Activated CD4-positive, alpha-beta T cell treated with anti-CD3 and anti-CD28 coated beads for 36 hours (primary cell): ENCODE data around the gene MIEN1. TPM values are rescaled to one million over a fixed set of nuclear protein-coding genes. Genes with fewer than 3 reads are reported as not detected.
"Not testable (repeated sequence)": the region's sequence is repeated elsewhere in the genome, so short reads cannot be mapped to it uniquely, and the experiment has no call there.

Experiments
- ATAC-seq: fragments of 200-7000 bp; cut with Tn5 transposase; one replicate; pipeline ENCODE4 v1.10.0; 2021; ENCODE audit warnings: mild to moderate bottlenecking, moderate library complexity
- CTCF ChIA-PET: fragments of 350-600 bp; sonication (Branson Sonifier 250); formaldehyde crosslinking; loops from one replicate; lab custom pipeline; 2021; ENCODE audit warnings: antibody characterized with exemption; lab: Charles Lee
- POLR2A ChIA-PET: fragments of 350-600 bp; sonication (Branson Sonifier 250); formaldehyde crosslinking; loops from one replicate; lab custom pipeline; 2021; ENCODE audit warnings: antibody characterized with exemption, inconsistent platforms; lab: Charles Lee
- DNase-seq: peaks from one replicate; pipeline ENCODE4 v3.0.0-alpha.2; 2020
- H3K27ac Mint-ChIP-seq: one replicate; pipeline ENCODE4 v1.8.0; 2021; ENCODE audit warnings: mixed read lengths
- H3K27me3 Mint-ChIP-seq: one replicate; pipeline ENCODE4 v1.8.0; 2021; ENCODE audit warnings: mixed read lengths
- H3K36me3 Mint-ChIP-seq: one replicate; pipeline ENCODE4 v1.8.0; 2021; ENCODE audit warnings: low read depth, mixed read lengths
- H3K4me1 Mint-ChIP-seq: one replicate; pipeline ENCODE4 v1.8.0; 2021; ENCODE audit warnings: mixed read lengths
- H3K4me3 Mint-ChIP-seq: one replicate; pipeline ENCODE4 v1.8.0; 2021; ENCODE audit warnings: mild to moderate bottlenecking, moderate library complexity, mixed read lengths
- H3K9me3 Mint-ChIP-seq: one replicate; pipeline ENCODE4 v1.8.0; 2021; ENCODE audit warnings: low read depth, mixed read lengths
- intact Hi-C, 2 experiments: fragments of 100-400 bp; cut with DNase I in 1 of 2; cut with micrococcal nuclease in 1 of 2; formaldehyde crosslinking; loops; one replicate each; pipeline versions ENCODE4 v1.14.2 to v1.15.1; 2022 to 2024; cut with DNase I, micrococcal nuclease
- total RNA-seq, 2 experiments: library from RNA; stranded (reverse); gene quantifications; one replicate each; pipeline ENCODE4 v1.2.3, GENCODE V29; 2021

The MIEN1 gene
- total RNA-seq, 2 experiments from 2014 or later: 32.5 to 39.4 TPM

DNA sequence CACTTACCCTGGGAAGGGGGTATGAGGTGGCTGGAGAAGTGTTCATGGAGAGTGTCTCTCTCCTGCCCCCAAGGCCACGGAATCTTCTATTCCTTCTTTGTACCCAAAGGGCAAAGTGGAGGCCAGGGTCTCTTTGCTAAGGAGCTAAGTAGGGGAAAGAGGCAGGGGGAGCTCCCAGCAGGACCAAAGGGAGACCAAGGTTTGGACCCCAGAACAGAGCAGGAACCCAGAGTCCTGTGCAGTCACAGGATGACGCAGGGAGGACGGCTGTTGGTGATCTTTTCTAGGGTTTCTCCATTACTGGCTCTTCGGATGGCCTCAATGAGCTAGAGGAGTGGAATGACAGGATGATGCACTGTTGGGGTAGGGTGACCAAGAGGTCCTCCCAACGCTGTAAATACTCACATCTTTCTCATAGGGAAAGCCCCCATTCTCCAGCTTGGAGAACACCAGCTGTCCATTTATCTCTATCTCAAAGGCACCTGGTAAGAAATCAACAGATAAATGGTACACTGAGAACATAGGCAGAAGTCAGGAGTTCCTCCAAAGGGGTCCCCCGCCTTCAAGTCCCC, 966 bp downstream of the MIEN1 start:
- H3K27ac Mint-ChIP-seq: peak overlapping the region; percentile 88
- H3K36me3 Mint-ChIP-seq: peaks cover 17% of the 10 kb centered on the region
- no peak for DNase-seq
- CTCF ChIA-PET: interaction anchor here (0.6 to 5.1 kb wide), 17 partner anchors 20 to 298 kb away, joined by 3 to 24 read pairs (median 3); partner anchors contain the start of genes PGAP3 and PNMT
- intact Hi-C loops: no loop called here
- ATAC-seq: no peak
- H3K9me3 Mint-ChIP-seq: no peaks in the 10 kb centered on the region
- peaks cover 15% of the 10 kb centered on the region for H3K4me1 Mint-ChIP-seq
- H3K4me3 Mint-ChIP-seq: peak overlapping the region; percentile 90
- POLR2A ChIA-PET: interaction anchor here (0.5 to 1.4 kb wide), 5 partner anchors 41 to 148 kb away, joined by 3 to 4 read pairs (median 3); no protein-coding TSS in a partner anchor
- H3K27me3 Mint-ChIP-seq: no peaks in the 10 kb centered on the region

DNA sequence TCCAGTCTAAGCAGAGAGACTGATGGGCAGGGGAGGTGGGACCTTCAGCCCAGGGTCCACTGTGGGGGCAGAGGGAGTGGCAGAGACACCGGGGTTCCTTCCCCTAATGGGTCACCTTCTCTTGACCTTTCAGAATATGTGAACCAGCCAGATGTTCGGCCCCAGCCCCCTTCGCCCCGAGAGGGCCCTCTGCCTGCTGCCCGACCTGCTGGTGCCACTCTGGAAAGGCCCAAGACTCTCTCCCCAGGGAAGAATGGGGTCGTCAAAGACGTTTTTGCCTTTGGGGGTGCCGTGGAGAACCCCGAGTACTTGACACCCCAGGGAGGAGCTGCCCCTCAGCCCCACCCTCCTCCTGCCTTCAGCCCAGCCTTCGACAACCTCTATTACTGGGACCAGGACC, 2.8 kb downstream of the MIEN1 start:
- DNase-seq: no peak
- Mint-ChIP-seq H3K4me1 (peaks cover 15% of the 10 kb centered on the region), H3K9me3 (no peaks in the 10 kb centered on the region), H3K27ac (no peak overlapping the region), H3K36me3 (peaks cover 17% of the 10 kb centered on the region), H3K27me3 (no peaks in the 10 kb centered on the region), H3K4me3 (no peak overlapping the region)
- ChIA-PET CTCF (interaction anchor here (5.1 kb wide), 1 partner anchor 105 kb away, joined by 24 read pairs; no protein-coding TSS in a partner anchor), POLR2A (no interaction called here)
- ATAC-seq: no peak
- intact Hi-C loops: no loop called here

DNA sequence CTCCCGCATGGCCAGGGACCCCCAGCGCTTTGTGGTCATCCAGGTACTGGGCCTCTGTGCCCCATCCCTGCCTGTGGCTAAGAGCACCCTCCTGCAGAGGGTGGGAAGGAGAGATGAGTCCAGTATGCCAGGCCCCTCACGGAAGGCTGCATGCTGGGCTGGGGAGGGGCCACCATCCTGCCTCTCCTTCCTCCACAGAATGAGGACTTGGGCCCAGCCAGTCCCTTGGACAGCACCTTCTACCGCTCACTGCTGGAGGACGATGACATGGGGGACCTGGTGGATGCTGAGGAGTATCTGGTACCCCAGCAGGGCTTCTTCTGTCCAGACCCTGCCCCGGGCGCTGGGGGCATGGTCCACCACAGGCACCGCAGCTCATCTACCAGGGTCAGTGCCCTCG, 3.7 kb downstream of the MIEN1 start:
- peaks cover 15% of the 10 kb centered on the region for H3K4me1 Mint-ChIP-seq
- no peak overlapping the region for H3K27ac Mint-ChIP-seq
- H3K9me3 Mint-ChIP-seq: no peaks in the 10 kb centered on the region
- CTCF ChIA-PET: interaction anchor here (0.6 kb wide), 1 partner anchor 14 kb away, joined by 3 read pairs; no protein-coding TSS in a partner anchor
- H3K36me3 Mint-ChIP-seq: peaks cover 17% of the 10 kb centered on the region
- ATAC-seq (no peak), DNase-seq (no peak)
- intact Hi-C loops: no loop called here
- H3K4me3 Mint-ChIP-seq: no peak overlapping the region
- H3K27me3 Mint-ChIP-seq: no peaks in the 10 kb centered on the region
- POLR2A ChIA-PET: interaction anchor here (0.6 kb wide), 1 partner anchor 18 kb away, joined by 3 read pairs; no protein-coding TSS in a partner anchor

DNA sequence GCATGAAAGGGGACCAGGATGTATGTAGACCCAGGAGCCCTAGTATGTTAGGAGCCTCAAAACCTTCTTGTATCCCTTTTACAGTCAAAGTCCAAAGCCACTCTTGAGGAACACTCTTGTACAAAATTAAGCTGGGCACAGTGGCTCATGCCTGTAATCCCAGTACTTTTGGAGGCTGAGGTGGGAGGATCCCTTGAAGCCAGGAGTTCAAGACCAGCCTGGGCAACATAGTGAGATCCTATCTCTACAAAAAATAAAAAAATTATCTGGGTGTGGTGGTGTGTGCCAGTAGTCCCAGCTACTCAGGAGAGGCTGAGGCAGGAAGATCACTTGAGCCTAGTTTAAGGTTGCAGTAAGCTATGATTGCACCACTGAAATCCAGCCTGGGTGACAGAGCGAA, 4.4 kb downstream of the MIEN1 start:
- Mint-ChIP-seq H3K4me1 (peaks cover 15% of the 10 kb centered on the region), H3K36me3 (peaks cover 17% of the 10 kb centered on the region)
- H3K4me3 Mint-ChIP-seq, H3K27me3 Mint-ChIP-seq, intact Hi-C loops, H3K9me3 Mint-ChIP-seq, H3K27ac Mint-ChIP-seq, DNase-seq, ATAC-seq: not testable (repeated sequence)
- POLR2A ChIA-PET: interaction anchor here (0.7 kb wide), 1 partner anchor 23 kb away, joined by 4 read pairs; no protein-coding TSS in a partner anchor
- CTCF ChIA-PET: interaction anchor here (0.6 to 1.0 kb wide), 2 partner anchors 14 to 80 kb away, joined by 3 read pairs; no protein-coding TSS in a partner anchor

DNA sequence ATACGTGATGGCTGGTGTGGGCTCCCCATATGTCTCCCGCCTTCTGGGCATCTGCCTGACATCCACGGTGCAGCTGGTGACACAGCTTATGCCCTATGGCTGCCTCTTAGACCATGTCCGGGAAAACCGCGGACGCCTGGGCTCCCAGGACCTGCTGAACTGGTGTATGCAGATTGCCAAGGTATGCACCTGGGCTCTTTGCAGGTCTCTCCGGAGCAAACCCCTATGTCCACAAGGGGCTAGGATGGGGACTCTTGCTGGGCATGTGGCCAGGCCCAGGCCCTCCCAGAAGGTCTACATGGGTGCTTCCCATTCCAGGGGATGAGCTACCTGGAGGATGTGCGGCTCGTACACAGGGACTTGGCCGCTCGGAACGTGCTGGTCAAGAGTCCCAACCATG, 5.6 kb downstream of the MIEN1 start:
- DNase-seq (no peak), ATAC-seq (no peak)
- Mint-ChIP-seq H3K4me1 (peaks cover 12% of the 10 kb centered on the region), H3K9me3 (no peaks in the 10 kb centered on the region), H3K27ac (no peak overlapping the region), H3K4me3 (no peak overlapping the region), H3K36me3 (peaks cover 14% of the 10 kb centered on the region), H3K27me3 (no peaks in the 10 kb centered on the region)
- intact Hi-C loops: no loop called here
- CTCF ChIA-PET: no interaction called here
- POLR2A ChIA-PET: interaction anchor here (0.5 kb wide), 1 partner anchor 142 kb away, joined by 3 read pairs; no protein-coding TSS in a partner anchor

DNA sequence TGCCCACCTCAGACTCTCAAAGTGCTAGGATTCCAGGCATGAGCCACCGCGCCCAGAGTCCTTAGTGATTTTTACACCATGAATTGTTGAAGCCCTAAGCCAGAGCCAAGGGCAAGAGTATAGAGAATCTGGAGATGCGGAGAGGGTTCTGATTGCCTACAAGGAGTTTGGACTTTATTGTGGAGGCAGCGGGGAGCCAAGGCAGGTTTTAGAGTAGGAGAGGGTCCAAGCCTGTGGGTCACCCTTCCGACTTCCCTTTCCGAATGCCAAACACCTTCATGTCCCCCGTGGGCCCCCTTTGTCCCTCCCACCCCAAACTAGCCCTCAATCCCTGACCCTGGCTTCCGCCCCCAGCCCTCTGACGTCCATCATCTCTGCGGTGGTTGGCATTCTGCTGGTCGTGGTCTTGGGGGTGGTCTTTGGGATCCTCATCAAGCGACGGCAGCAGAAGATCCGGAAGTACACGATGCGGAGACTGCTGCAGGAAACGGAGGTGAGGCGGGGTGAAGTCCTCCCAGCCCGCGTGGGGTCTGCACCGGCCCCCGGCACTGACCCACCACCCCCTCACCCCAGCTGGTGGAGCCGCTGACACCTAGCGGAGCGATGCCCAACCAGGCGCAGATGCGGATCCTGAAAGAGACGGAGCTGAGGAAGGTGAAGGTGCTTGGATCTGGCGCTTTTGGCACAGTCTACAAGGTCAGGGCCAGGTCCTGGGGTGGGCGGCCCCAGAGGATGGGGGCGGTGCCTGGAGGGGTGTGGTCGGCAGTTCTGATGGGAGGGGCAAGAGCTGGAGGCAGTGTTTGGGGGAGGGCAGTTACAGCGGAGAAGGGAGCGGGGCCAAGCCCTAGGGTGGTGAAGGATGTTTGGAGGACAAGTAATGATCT, 7.1 kb downstream of the MIEN1 start:
- CTCF ChIA-PET: no interaction called here
- Mint-ChIP-seq H3K9me3 (no peaks in the 10 kb centered on the region), H3K4me1 (no peaks in the 10 kb centered on the region), H3K27ac (no peak overlapping the region), H3K4me3 (no peak overlapping the region), H3K36me3 (peaks cover 5% of the 10 kb centered on the region), H3K27me3 (no peaks in the 10 kb centered on the region)
- POLR2A ChIA-PET: interaction anchor here (0.5 kb wide), 1 partner anchor 34 kb away, joined by 4 read pairs; no protein-coding TSS in a partner anchor
- DNase-seq (peak; percentile 28), ATAC-seq (peak; percentile 72)
- intact Hi-C loops: no loop called here

DNA sequence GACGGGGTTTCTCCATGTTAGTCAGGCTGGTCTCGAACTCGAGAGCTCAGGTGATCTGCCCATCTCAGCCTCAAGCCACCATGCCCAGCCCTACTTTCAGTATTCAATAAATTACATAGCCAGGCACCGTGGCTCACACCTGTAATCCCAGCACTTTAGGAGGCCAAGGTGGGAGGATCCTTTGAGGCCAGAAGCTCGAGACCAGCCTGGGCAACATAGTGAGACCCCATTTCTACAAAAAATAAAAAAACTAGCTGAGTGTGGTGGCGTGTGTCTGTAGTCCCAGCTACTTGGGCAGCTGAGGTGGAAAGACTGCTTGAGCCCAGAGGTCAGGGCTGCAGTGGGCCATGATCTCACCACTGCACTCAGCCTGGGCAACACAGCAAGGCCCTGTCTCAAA, 8.2 kb downstream of the MIEN1 start:
- ChIA-PET POLR2A (no interaction called here), CTCF (no interaction called here)
- no peak overlapping the region for H3K27ac Mint-ChIP-seq
- ATAC-seq (no peak), DNase-seq (no peak)
- no peak overlapping the region for H3K4me3 Mint-ChIP-seq
- intact Hi-C loops: no loop called here
- peaks cover 5% of the 10 kb centered on the region for H3K36me3 Mint-ChIP-seq
- no peaks in the 10 kb centered on the region for H3K9me3 Mint-ChIP-seq
- no peaks in the 10 kb centered on the region for H3K4me1 Mint-ChIP-seq
- H3K27me3 Mint-ChIP-seq: no peaks in the 10 kb centered on the region

DNA sequence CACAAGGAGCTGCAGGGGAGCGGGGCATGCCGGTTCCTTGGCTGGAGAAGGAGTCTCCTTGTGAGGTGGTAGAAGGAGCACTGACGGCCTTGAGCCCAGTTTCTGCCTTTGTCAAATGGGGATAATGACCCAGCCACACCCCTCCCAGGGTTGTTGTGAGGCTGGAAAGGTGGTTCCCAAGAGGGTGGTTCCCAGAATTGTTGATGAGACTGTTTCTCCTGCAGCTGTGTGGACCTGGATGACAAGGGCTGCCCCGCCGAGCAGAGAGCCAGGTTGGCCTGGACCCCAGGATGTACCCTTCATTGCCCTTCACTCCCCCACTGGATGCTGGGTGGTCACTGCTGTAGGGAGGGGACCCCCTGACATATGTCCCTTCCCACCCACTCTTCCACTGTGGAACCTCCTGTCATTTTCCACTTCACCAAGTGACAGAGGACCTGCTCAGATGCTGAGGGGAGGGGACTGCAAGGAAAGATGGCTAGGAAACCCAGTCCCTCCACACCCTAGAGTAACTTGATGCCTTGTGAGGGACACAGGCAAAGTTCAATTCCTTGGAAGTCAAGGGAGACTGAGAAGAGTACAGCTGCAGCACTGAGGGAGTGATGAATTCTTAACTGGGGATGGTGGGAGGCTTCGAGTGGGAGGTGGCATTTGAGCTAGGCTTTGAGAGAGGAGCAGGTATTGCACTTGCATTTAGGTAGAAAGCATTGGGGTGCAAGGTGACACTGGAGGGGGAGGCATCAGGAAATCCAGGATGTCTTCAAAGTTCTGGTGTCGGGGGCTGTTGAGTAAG, 10.6 kb downstream of the MIEN1 start:
- Mint-ChIP-seq H3K27me3 (no peaks in the 10 kb centered on the region), H3K9me3 (no peaks in the 10 kb centered on the region), H3K4me1 (no peaks in the 10 kb centered on the region), H3K4me3 (no peak overlapping the region), H3K36me3 (no peaks in the 10 kb centered on the region), H3K27ac (no peak overlapping the region)
- POLR2A ChIA-PET: interaction anchor here (0.8 kb wide), 1 partner anchor 9 kb away, joined by 5 read pairs; no protein-coding TSS in a partner anchor
- intact Hi-C loops: no loop called here
- DNase-seq: no peak
- ATAC-seq: no peak
- CTCF ChIA-PET: no interaction called here

DNA sequence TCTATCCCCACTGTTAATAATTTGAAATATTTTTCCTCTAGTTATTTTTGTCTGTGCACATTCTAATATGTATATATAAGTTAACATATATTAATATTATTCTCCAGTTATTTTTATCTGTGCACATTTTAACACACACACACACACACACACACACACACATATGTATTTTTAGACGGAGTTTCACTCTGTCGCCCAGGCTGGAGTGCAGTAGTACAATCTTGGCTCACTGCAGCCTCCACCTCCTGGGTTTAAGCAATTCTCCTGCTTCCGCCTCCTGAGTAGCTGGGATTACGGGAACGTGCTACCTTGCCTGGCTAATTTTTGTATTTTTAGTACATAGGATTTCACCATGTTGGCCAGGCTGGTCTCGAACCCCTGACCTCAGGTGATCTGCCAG, 12.7 kb downstream of the MIEN1 start:
- DNase-seq: no peak
- Mint-ChIP-seq H3K27ac (no peak overlapping the region), H3K27me3 (no peaks in the 10 kb centered on the region), H3K36me3 (no peaks in the 10 kb centered on the region), H3K9me3 (no peaks in the 10 kb centered on the region), H3K4me1 (no peaks in the 10 kb centered on the region), H3K4me3 (no peak overlapping the region)
- no peak for ATAC-seq
- CTCF ChIA-PET: no interaction called here
- intact Hi-C loops: no loop called here
- POLR2A ChIA-PET: no interaction called here

DNA sequence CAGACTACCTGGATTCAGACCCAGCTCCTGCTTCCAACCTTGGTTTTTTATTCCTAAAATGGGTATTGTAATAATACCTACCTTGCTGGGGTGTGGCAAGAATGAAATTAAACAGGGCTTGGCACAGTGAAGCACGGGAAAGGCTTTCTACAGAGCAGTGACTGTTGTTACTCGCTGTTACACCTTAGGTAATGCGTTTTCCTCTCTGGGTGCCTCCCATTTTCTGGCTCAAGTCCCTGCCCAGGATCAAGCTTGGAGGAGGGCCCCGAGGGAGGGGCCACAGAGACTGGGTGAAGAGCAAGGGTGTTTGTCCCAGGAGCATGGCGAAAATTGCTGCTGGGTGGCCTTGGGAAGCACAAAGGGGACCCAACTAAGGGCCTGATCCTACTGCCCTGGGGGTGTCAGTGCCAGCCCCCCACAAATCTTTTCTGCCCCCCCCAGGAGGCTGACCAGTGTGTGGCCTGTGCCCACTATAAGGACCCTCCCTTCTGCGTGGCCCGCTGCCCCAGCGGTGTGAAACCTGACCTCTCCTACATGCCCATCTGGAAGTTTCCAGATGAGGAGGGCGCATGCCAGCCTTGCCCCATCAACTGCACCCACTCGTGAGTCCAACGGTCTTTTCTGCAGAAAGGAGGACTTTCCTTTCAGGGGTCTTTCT, 13.3 kb downstream of the MIEN1 start:
- ChIA-PET POLR2A (no interaction called here), CTCF (interaction anchor here (1.0 kb wide), 1 partner anchor 95 kb away, joined by 8 read pairs; no protein-coding TSS in a partner anchor)
- ATAC-seq: no peak
- H3K9me3 Mint-ChIP-seq: no peaks in the 10 kb centered on the region
- no peak overlapping the region for H3K4me3 Mint-ChIP-seq
- DNase-seq: no peak
- intact Hi-C loops: no loop called here
- H3K36me3 Mint-ChIP-seq: no peaks in the 10 kb centered on the region
- no peak overlapping the region for H3K27ac Mint-ChIP-seq
- H3K27me3 Mint-ChIP-seq: no peaks in the 10 kb centered on the region
- H3K4me1 Mint-ChIP-seq: no peaks in the 10 kb centered on the region
